K562 (cell line): ENCODE measurements around the gene H3-3A. TPM values are rescaled to one million over a fixed set of nuclear protein-coding genes. Genes with fewer than 3 reads are reported as not detected.

ENCODE experiments used
- CC2D1A ChIP-seq: fragments of 450-650 bp; IDR thresholded peaks from 2 replicates; pipeline ENCODE4 v1.6.1; 2017; ENCODE audit warnings: mild to moderate bottlenecking
- CHCHD3 ChIP-seq: fragments of 250-450 bp; sonication (Bioruptor Pico); IDR thresholded peaks from 2 replicates; pipeline ENCODE4 v2.1.2; 2022; ENCODE audit warnings: mild to moderate bottlenecking
- COPS2 ChIP-seq: fragments of 450-650 bp; conservative IDR thresholded peaks from 2 replicates; pipeline ENCODE4 v1.6.1; 2016; ENCODE audit warnings: mild to moderate bottlenecking, moderate library complexity
- EWSR1 ChIP-seq: fragments of 450-650 bp; IDR thresholded peaks from 2 replicates; pipeline ENCODE4 v1.6.1; 2018; ENCODE audit warnings: borderline replicate concordance, mild to moderate bottlenecking, low read depth, moderate library complexity; ENCODE audit not compliant: partially characterized antibody
- GABPA ChIP-seq: fragments of 200-800 bp; sonication (Bioruptor generic); conservative IDR thresholded peaks from 2 replicates; pipeline ENCODE4 v1.6.1; 2016; ENCODE audit warnings: low read depth, missing genetic modification characterization, missing compliant biosample characterization
- KLF10 ChIP-seq: fragments of 250-450 bp; sonication (Bioruptor Pico); IDR thresholded peaks from 2 replicates; pipeline ENCODE4 v1.6.1; 2021; ENCODE audit warnings: matching md5 sums
- MAFG ChIP-seq: fragments of 450-650 bp; conservative IDR thresholded peaks from 2 replicates; pipeline ENCODE4 v1.6.1; 2016; ENCODE audit warnings: missing genetic modification characterization, missing compliant biosample characterization
- MEIS2 ChIP-seq: fragments of 450-650 bp; IDR thresholded peaks from 2 replicates; pipeline ENCODE4 v1.6.1; 2014; ENCODE audit warnings: mild to moderate bottlenecking; ENCODE audit not compliant: partially characterized antibody
- NFE2 ChIP-seq: IDR thresholded peaks from 2 replicates; pipeline ENCODE4 v1.6.1; 2014; ENCODE audit warnings: antibody characterized with exemption, low read depth
- POU5F1 ChIP-seq: fragments of 150-350 bp; IDR thresholded peaks from 2 replicates; pipeline ENCODE4 v1.6.1; 2014; ENCODE audit warnings: borderline replicate concordance, low read length, low read depth, mild to moderate bottlenecking; ENCODE audit not compliant: partially characterized antibody
- PPARD ChIP-seq: fragments of 250-450 bp; sonication (Bioruptor Pico); IDR thresholded peaks from 2 replicates; pipeline ENCODE4 v1.8.0; 2022; ENCODE audit warnings: inconsistent platforms, mild to moderate bottlenecking, moderate library complexity
- RBM15 ChIP-seq: fragments of 200-400 bp; formaldehyde crosslinking; IDR thresholded peaks from 2 replicates; pipeline ENCODE4 v1.6.1; 2018; ENCODE audit warnings: mild to moderate bottlenecking, low read length, moderate library complexity; ENCODE audit not compliant: insufficient read depth
- SFPQ ChIP-seq: fragments of 200-400 bp; formaldehyde crosslinking; IDR thresholded peaks from 2 replicates; pipeline ENCODE4 v1.6.1; 2017; ENCODE audit warnings: mild to moderate bottlenecking, low read depth, low read length, moderate library complexity
- TFAM ChIP-seq: fragments of 250-450 bp; sonication (Bioruptor Pico); conservative IDR thresholded peaks from 2 replicates; pipeline ENCODE4 v1.5.0; 2021; ENCODE audit warnings: mild to moderate bottlenecking, moderate library complexity
- ZBTB17 ChIP-seq: fragments of 450-650 bp; formaldehyde crosslinking; IDR thresholded peaks from 2 replicates; pipeline ENCODE4 v1.4.0; 2020; ENCODE audit warnings: mild to moderate bottlenecking
- polyA plus RNA-seq, 8 experiments: library from polyadenylated mRNA; depleted of rRNA in 4 of 8; stranded (reverse) in 5 of 8; unstranded in 3 of 8; fragments of >200 nt; fragmentation: Nextera tagmentation in 2 of 8; fragmentation: Illumina TruSeq in 1 of 8; extraction: Ambion mirVana in 2 of 8; extraction: Trizol in 1 of 8; gene quantifications; 2 replicates each; pipeline versions ENCODE4 v1.2.1 to v1.2.3, GENCODE V29; 2011 to 2014; ENCODE audit warnings: inconsistent platforms in 1 of 8, missing spikeins in 1 of 8
- total RNA-seq, 7 experiments: library from RNA; depleted of rRNA in 6 of 7; stranded (reverse); fragments of >200 nt in 6 of 7; fragmentation: Illumina TruSeq in 2 of 7; extraction: Trizol in 2 of 7; gene quantifications; 2 replicates each; pipeline versions ENCODE4 v1.2.1 to v1.2.3, GENCODE V29; 2011 to 2021; ENCODE audit warnings: low replicate concordance in 1 of 7
- TF ChIP-seq, protein P1 (sequence below): fragments of 450-650 bp; IDR thresholded peaks from 2 replicates; pipeline ENCODE4 v1.6.1; 2016; ENCODE audit warnings: missing biosample characterization, missing genetic modification characterization

H3-3A gene
- total and polyA plus RNA-seq, 9 of the 15 experiments (the other 6 are each of a cell fraction or from before 2014, with no cell fraction given), result 426 to 1,083 (median 591) TPM

GRCh38 chr1:226097866-226098625 is 35.5 kb downstream of the H3-3A start (continued):
- TF ChIP-seq, protein P1, sequence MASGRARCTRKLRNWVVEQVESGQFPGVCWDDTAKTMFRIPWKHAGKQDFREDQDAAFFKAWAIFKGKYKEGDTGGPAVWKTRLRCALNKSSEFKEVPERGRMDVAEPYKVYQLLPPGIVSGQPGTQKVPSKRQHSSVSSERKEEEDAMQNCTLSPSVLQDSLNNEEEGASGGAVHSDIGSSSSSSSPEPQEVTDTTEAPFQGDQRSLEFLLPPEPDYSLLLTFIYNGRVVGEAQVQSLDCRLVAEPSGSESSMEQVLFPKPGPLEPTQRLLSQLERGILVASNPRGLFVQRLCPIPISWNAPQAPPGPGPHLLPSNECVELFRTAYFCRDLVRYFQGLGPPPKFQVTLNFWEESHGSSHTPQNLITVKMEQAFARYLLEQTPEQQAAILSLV, result no peak
- TF ChIP-seq RBM15 (no peak), CHCHD3 (CRISPR knock-in tag) (no peak), ZBTB17 (CRISPR knock-in tag) (no peak), NFE2 (no peak), MEIS2 (peak; percentile 3), SFPQ (no peak), COPS2 (no peak), GABPA (tag) (no peak), MAFG (tag) (no peak), CC2D1A (no peak), POU5F1 (no peak), EWSR1 (no peak), PPARD (CRISPR knock-in tag) (no peak), KLF10 (CRISPR knock-in tag) (no peak), TFAM (CRISPR knock-in tag) (no peak)
